GM19351 (cell line): ENCODE data around the gene FASN.
"Not testable (repeated sequence)": the region's sequence is repeated elsewhere in the genome, so short reads cannot be mapped to it uniquely, and the experiment has no call there.

Source experiments
- ATAC-seq: cut with Tn5 transposase; IDR thresholded peaks from one replicate; pipeline ENCODE4 v1.9.1; 2021; ENCODE audit warnings: mild to moderate bottlenecking, moderate library complexity; ENCODE audit not compliant: unreplicated experiment

The FASN gene

DNA sequence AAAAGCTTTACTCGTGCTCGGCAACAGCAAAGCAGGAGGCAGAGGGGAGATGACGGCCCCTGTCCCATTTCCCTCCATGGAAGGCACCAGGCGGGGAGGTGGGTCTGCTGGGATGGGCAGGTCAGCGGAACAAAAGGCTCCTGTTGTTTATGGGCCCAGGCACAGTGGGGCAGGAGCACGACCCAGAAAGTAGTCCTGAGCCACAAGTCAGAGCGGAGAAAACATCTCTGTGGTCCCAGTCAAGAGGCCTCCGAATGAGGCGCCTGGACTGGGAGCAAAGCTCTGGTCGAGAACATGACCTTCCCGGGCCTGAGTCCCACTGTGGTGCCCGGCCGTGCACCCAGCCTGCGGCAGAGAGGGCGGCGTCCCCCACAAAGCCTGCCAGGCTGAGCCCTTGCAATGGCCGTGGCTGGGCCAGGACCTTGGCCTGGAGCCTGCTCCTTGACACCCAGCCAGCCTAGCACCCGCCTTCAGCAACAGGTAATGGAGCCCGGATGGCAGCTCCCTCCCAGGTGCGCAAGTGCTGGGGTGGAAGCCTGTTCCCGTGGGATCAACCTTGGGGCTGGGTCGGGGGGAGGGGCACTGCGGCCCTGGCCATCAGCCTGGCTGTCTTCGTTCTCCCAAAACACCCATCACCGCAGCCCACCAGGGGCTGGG is 50.0 kb downstream of the FASN start:
- no peak for ATAC-seq

DNA sequence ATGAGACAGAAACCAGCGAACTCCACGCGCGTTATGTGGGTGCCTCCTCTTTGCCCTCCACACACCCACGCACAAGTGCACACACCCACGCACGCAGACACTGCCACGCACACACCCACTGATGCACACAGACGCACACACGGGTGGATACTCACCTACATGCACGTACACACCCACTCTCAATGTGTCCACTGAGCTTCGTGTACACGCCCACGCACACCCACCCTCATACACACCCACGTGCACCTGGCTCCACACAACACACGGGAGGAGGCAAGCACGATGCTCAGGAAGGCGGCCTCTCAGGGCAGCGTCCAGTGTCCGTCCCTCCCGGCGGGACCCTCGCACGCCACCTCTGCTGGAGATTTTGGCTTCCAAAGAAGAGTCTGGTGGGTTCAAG is 50.7 kb downstream of the FASN start:
- ATAC-seq, result no peak

GRCh38 chr17:82046903-82047302 is 51.1 kb downstream of the FASN start:
- no peak for ATAC-seq

DNA sequence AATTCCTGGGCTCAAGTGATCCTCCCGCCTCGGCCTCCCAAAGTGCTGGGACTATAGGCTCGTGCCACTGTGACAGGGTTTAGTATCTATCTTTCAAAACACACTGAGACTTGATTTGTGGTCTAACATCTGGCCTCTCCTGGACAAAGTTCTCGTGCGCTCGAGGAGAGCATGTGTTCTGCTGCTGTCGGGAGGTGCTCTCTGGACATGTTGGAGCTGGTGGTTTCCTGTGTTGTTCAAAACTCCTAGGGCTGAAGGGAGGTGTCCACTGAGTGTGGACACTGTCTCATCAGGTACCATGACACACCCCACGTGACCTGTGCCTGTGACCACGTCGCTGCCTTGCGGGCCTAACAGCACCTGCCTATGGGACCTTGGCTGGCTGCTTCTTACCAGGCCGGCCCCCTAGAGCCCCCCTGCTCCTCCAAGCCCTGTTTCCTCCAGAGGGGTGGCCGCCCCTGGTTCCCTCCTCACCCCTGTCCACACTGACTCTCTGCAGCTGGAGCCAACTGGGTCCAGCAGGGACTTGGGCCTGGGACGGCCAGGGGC is 52.0 kb downstream of the FASN start:
- no peak for ATAC-seq

GRCh38 chr17:82043507-82043906 is 54.5 kb downstream of the FASN start:
- ATAC-seq, result no peak

DNA sequence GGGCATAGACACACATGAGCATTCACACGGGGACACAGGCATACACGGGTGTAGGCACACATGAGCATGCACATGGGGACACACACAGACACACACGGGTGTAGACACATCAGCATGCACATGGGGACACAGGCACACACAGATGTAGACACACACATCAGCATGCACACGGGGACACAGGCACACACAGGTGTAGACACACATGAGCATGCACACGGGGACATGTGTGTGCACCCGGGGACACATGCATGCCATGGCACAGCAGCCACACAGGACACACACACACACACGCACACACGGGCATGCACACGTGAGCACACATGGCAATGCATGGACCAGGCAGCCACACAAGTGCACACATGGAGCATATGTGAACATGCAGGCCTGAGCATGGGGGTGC is 55.4 kb downstream of the FASN start:
- no peak for ATAC-seq

DNA sequence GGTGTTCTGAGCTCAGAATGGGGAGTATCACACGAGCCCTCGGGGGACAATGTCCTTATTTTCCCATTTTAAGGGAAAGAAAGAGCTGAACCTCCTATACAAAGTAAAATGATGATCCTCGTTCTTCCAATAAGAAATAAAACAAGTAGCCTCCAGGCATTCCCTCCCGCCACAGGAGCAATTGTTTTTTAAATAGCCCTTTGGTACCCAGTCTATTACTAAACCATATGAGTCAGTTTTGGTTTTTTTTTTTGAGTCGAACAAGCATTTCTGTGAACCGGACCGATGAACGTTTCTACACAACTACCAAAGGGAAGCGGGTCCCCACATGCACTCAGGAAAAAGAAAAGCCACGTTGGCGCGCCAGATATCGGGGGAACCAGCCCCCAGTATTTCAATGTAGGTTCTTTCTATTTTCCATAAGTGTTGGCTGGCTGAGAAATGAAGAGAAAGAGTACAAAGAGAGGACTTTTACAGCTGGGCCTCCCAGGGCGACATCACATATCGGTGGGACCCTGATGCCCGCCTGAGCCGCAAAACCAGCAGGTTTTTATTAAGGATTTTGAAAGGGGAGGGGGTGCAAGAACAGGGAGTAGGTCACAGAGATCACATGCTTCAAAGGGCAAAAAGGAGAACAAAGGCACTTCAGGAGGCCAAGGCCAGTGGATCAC is 56.8 kb downstream of the FASN start:
- no peak for ATAC-seq

DNA sequence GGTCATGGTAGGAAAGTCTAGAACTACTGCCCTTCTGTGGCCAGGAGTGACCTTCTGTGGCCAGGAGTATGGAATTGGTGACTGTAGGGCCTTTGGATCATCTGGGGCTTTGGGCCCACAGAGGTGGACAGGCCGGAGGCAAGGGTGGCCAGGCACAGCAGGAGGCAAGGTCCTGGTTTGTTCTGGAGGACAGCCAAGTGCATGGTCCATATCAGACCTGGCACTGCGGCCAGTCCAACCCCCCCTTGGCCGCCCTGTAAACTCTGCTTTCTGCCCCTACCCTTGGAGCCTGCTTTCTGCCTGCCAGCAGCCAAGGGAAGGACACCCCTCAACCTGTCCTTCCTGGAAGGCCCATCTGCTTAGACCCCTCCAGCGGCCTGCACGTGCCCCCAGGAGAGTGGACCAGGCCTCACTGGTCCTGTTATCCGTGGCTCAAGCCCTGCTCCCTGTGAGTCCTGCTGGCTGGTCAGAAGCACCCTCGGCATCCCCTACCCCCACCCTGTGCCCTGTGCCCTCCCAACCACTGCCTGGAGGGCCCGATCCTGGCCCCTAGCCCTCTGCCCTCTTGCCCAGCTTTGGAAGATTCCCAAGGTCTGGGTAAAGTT is 58.2 kb downstream of the FASN start:
- no peak for ATAC-seq

- not testable (repeated sequence) for ATAC-seq
Measured at GRCh38 chr17:82038796-82039409, 59.1 kb downstream of the FASN start.

- no peak for ATAC-seq
Measured at GRCh38 chr17:82037889-82038195, 60.2 kb downstream of the FASN start.

- peak; percentile 88 for ATAC-seq
Measured at GRCh38 chr17:82037092-82037888, 60.7 kb downstream of the FASN start, which contains the start of gene DCXR. Gene DCXR, minus strand, starts transcription at chr17:82037697. Its CDS starts 15 bp downstream, at chr17:82037682.

DNA sequence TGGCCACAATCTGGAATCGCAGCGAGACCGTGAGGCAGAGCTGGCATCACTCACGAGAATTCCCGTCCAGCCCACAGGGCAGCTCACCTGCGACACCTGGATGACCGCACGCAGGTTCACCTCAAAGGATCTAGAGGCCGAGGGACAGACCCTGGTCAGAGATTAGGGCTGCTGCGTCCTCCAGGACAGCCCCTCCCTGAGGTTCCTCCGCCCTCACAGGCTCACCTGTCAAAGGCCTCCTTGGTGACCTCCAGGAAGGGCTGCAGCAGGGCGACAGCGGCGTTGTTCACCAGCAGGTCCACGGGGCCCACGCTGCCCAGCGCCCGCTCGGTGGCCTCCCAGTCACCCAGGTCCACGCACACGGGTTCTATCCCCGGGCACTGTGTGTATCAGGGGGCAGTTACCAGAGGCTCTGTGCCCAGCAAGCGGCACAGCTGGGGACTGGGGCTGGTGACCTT is 61.4 kb downstream of the FASN start:
- ATAC-seq, result no peak

- ATAC-seq, result no peak
Measured at GRCh38 chr17:82035956-82036633, 61.9 kb downstream of the FASN start.

DNA sequence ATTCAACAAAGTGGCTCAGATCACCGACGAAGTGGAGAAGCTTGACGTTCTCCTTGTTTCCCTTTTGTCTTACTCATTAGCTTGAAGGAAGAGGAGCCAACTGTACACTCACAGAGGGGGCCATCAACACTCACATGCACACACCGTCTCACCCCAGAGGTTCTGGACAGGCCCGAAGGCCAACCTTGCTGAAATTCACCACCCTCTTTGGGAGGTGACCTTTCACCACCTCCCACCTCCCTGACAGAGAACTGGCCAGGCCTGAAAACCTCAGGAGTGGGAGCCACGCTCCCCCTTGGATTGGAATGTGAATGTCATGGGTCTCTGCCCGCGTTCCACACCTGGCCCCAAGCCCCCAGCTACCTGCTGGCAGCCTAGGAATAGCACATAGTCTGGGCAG is 62.5 kb downstream of the FASN start:
- ATAC-seq, result no peak

DNA sequence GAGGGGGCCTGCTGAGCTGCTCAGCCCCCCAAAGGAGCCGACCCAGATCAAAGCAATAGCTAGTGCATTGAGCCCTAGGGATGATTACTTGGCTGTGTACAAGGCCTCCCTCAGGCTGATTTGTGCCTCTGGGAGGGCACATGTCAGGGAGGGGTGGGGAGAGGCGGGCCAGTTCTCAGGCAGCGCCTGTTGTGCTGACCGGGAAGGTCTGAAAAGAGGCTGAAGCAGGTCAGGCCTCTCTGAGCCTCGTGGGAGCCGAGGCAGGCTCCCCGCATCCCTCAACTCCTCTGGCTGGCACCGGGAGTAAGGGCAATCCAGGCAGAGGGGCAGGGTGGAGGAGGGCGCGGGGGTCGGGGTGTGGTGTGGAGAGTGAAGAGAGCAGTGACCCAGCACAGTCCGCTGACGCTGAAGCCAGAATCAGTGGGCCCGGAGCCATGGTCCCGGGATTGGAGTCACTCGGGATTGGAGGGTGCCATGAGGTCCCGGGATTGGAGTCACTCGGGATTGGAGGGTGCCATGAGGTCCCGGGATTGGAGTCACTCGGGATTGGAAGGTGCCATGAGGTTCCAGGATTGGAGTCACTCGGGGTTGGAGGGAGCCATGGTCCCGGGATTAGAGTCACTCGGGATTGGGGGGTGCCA is 63.5 kb downstream of the FASN start:
- ATAC-seq, result no peak

DNA sequence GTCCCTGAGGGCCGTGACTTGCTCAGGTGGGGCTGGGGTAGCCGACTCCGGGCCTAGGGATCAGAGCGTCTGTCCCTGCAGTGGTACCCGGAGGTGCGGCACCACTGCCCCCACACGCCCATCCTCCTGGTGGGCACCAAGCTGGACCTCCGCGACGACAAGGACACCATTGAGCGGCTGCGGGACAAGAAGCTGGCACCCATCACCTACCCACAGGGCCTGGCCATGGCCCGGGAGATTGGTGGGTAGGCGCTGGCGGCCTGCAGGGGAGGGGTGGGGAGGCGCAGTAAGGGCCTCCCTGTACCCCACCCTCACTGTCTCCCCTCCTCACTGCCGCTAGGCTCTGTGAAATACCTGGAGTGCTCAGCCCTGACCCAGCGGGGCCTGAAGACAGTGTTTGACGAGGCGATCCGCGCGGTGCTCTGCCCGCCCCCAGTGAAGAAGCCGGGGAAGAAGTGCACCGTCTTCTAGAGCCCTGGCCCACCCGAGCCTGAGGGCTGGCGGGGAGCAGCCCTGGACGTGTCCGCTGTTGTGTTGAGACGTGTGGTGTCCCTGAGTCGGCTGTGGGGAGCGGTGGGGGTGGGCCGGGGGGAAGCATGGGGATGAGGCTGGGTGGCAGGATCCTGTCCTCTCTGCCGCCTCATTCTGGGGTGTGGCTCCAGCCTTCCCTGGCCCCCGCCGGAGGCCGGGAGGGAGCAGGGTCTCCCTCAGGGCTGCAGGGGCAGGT is 64.5 kb downstream of the FASN start:
- ATAC-seq, result no peak

DNA sequence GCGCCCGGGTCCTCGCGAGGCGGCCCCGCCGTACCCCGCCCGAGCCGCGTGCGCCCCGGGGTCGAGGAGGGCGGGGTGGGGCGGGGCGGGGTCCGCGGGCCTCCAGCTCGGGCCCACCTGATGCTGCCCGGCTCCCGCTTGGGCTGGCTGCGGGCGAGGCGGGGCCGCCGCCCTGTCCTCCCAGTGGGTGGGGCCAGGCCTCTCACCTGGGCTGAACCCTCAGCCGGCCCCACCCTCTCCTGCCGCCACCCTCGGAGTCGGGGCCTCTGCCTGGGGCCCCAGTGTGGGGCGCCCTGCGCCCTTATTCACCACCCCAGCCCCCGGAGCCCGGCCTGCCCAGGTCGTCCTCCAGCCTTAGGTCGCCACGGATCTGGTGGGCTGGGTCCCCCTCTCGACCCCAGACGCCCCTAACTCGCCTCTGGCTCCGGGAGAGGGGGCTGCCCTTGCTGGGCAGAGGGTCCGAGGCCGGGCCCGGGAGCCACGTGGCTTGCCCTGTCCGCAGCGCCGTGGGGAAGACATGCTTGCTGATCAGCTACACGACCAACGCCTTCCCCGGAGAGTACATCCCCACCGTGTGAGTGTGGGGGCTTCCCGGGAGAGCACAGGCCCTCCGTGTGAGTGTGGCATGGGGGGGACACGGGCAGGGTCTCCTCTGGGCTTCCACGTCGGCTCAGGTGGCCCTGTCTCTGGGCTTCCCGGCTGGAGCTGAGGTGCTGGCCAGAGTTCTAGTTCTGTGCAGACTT is 66.0 kb downstream of the FASN start:
- no peak for ATAC-seq

- ATAC-seq, result no peak
Measured at GRCh38 chr17:82031303-82031884, 66.6 kb downstream of the FASN start, which contains the start of gene RAC3. Gene RAC3, plus strand, starts transcription at chr17:82031678. Its CDS starts 84 bp downstream, at chr17:82031762.
